HEK293 (cell line): Measurements from ENCODE around the gene PCAT6.

Experiments used
- CTCF ChIA-PET: fragments of 350-600 bp; formaldehyde crosslinking; extraction: SDS; loops from one replicate; lab custom pipeline; 2021; ENCODE audit warnings: antibody characterized with exemption; lab: Yijun Ruan, JAX
- POLR2A ChIA-PET: fragments of 300-600 bp; formaldehyde crosslinking; extraction: SDS; loops from one replicate; lab custom pipeline; 2020; ENCODE audit warnings: antibody characterized with exemption, inconsistent platforms; lab: Yijun Ruan, JAX
- H3K27ac ChIP-seq: fragments of 200-500 bp; sonication (Bioruptor generic); 2 replicates; pipeline ENCODE4 v1.5.1; 2014; ENCODE audit warnings: low read depth, low read length, control low read depth, inconsistent platforms; ENCODE audit errors: extremely low read depth
- H3K36me3 ChIP-seq, 2 experiments: fragments of 200-500 bp in 1 of 2; sonication (Bioruptor generic) in 1 of 2; 1 replicate in 1 of 2; 2 replicates in 1 of 2; pipeline ENCODE4 v1.5.1; 2014 to 2017; ENCODE audit warnings: inconsistent platforms in 2 of 2, low read length in 2 of 2; ENCODE audit not compliant: control insufficient read depth in 2 of 2, insufficient read depth in 1 of 2
- H3K4me1 ChIP-seq: fragments of 200-500 bp; sonication (Bioruptor generic); 2 replicates; pipeline ENCODE4 v1.5.1; 2014; ENCODE audit warnings: mild to moderate bottlenecking, low read length, inconsistent platforms; ENCODE audit not compliant: control insufficient read depth, insufficient read depth
- H3K4me3 ChIP-seq: 2 replicates; pipeline ENCODE4 v1.5.1; 2011; ENCODE audit warnings: low read depth, mild to moderate bottlenecking, control low read depth, low read length, moderate library complexity
- H3K9me3 ChIP-seq: fragments of 200-500 bp; sonication (Bioruptor generic); 2 replicates; pipeline ENCODE4 v1.5.1; 2014; ENCODE audit warnings: low read depth, low read length, inconsistent platforms; ENCODE audit not compliant: control insufficient read depth, insufficient read depth
- OSR2 ChIP-seq: fragments of 450-650 bp; formaldehyde crosslinking; IDR thresholded peaks from 2 replicates; pipeline ENCODE4 v1.5.1; 2016; ENCODE audit warnings: missing biosample characterization, missing genetic modification characterization
- SP3 ChIP-seq: fragments of 450-650 bp; formaldehyde crosslinking; IDR thresholded peaks from 2 replicates; pipeline ENCODE4 v1.5.1; 2016; ENCODE audit warnings: missing biosample characterization, missing genetic modification characterization
- YY1 ChIP-seq: fragments of 450-650 bp; formaldehyde crosslinking; IDR thresholded peaks from 2 replicates; pipeline ENCODE4 v1.5.1; 2018; ENCODE audit warnings: missing biosample characterization, missing genetic modification characterization
- YY2 ChIP-seq: fragments of 450-650 bp; formaldehyde crosslinking; IDR thresholded peaks from 2 replicates; pipeline ENCODE4 v1.5.1; 2016; ENCODE audit warnings: missing biosample characterization, missing genetic modification characterization
- ZBTB20 ChIP-seq: fragments of 450-650 bp; formaldehyde crosslinking; IDR thresholded peaks from 2 replicates; pipeline ENCODE4 v1.5.1; 2016; ENCODE audit warnings: missing biosample characterization, missing genetic modification characterization
- ZBTB7A ChIP-seq: fragments of 450-650 bp; formaldehyde crosslinking; IDR thresholded peaks from 2 replicates; pipeline ENCODE4 v1.5.1; 2016; ENCODE audit warnings: low read depth, missing biosample characterization, missing genetic modification characterization
- ZBTB8A ChIP-seq: fragments of 450-650 bp; formaldehyde crosslinking; IDR thresholded peaks from 2 replicates; pipeline ENCODE4 v1.5.1; 2016; ENCODE audit warnings: missing biosample characterization, missing genetic modification characterization
- ZNF121 ChIP-seq: fragments of 450-650 bp; formaldehyde crosslinking; IDR thresholded peaks from 2 replicates; pipeline ENCODE4 v1.5.1; 2016; ENCODE audit warnings: missing biosample characterization, missing genetic modification characterization
- ZNF202 ChIP-seq: fragments of 450-650 bp; formaldehyde crosslinking; IDR thresholded peaks from 2 replicates; pipeline ENCODE4 v1.5.1; 2016; ENCODE audit warnings: missing biosample characterization, missing genetic modification characterization, borderline replicate concordance
- ZNF221 ChIP-seq: fragments of 450-650 bp; formaldehyde crosslinking; IDR thresholded peaks from 2 replicates; pipeline ENCODE4 v1.5.1; 2017; ENCODE audit warnings: missing biosample characterization, missing genetic modification characterization, borderline replicate concordance
- ZNF266 ChIP-seq: fragments of 450-650 bp; formaldehyde crosslinking; IDR thresholded peaks from 2 replicates; pipeline ENCODE4 v1.5.1; 2016; ENCODE audit warnings: missing biosample characterization, missing genetic modification characterization, low read depth
- ZNF391 ChIP-seq: fragments of 450-650 bp; formaldehyde crosslinking; IDR thresholded peaks from 2 replicates; pipeline ENCODE4 v1.5.1; 2016; ENCODE audit warnings: low read depth, missing biosample characterization, missing genetic modification characterization, borderline replicate concordance
- ZNF433 ChIP-seq: fragments of 450-650 bp; formaldehyde crosslinking; IDR thresholded peaks from 2 replicates; pipeline ENCODE4 v1.5.1; 2016; ENCODE audit warnings: missing biosample characterization, missing genetic modification characterization, low read depth
- ZNF529 ChIP-seq: fragments of 450-650 bp; formaldehyde crosslinking; IDR thresholded peaks from 2 replicates; pipeline ENCODE4 v1.5.1; 2017; ENCODE audit warnings: missing genetic modification characterization, missing biosample characterization; ENCODE audit not compliant: insufficient replicate concordance
- ZNF600 ChIP-seq: fragments of 450-650 bp; formaldehyde crosslinking; IDR thresholded peaks from 2 replicates; pipeline ENCODE4 v1.5.1; 2016; ENCODE audit warnings: missing biosample characterization, missing genetic modification characterization
- ZNF837 ChIP-seq: fragments of 450-650 bp; formaldehyde crosslinking; IDR thresholded peaks from 2 replicates; pipeline ENCODE4 v1.5.1; 2016; ENCODE audit warnings: missing biosample characterization, missing genetic modification characterization
- TF ChIP-seq, protein P1 (sequence below): fragments of 450-650 bp; formaldehyde crosslinking; IDR thresholded peaks from 2 replicates; pipeline ENCODE4 v1.5.1; 2016; ENCODE audit warnings: missing biosample characterization, missing genetic modification characterization, low read depth
- TF ChIP-seq, protein P2 (sequence below): fragments of 450-650 bp; formaldehyde crosslinking; IDR thresholded peaks from 2 replicates; pipeline ENCODE4 v1.5.1; 2016; ENCODE audit warnings: missing biosample characterization, missing genetic modification characterization
- TF ChIP-seq, protein P3 (sequence below): fragments of 450-650 bp; formaldehyde crosslinking; IDR thresholded peaks from 2 replicates; pipeline ENCODE4 v1.5.1; 2017; ENCODE audit warnings: missing biosample characterization, missing genetic modification characterization
- TF ChIP-seq, protein P4 (sequence below): fragments of 450-650 bp; formaldehyde crosslinking; IDR thresholded peaks from 2 replicates; pipeline ENCODE4 v1.5.1; 2016; ENCODE audit warnings: missing biosample characterization, missing genetic modification characterization

The PCAT6 gene

DNA sequence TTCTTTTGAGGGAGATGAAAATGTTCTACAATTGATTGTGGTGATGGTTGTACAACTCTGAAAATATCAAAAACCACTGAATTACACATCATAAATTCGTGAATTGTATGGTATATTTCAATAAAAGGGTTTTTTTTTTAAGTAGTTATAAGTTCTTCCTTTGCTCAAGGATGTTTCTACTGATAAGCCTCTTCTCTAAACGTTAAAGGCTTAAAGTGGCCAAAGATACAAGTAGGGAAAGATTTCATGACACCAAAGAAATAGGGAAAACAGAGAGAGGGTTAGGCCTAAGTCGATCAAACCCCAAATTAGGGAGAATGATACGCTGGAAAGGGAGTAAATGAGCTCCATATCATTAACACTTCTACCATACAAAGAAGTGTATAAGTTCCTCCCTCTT lies 6.6 kb upstream of the PCAT6 start:
- Histone ChIP-seq H3K4me3 (no peak overlapping the region), H3K36me3 (no peaks in the 10 kb centered on the region; a peak in 1 of 3 replicates), H3K4me1 (peaks cover 7% of the 10 kb centered on the region; the same call in 1 of the 2 replicates), H3K27ac (no peak overlapping the region), H3K9me3 (no peaks in the 10 kb centered on the region)
- CTCF ChIA-PET: no interaction called here
- POLR2A ChIA-PET: no interaction called here
- TF ChIP-seq ZNF202 (tag by site-specific recombination) (no peak), ZNF266 (tag by site-specific recombination) (no peak), OSR2 (tag by site-specific recombination) (no peak)
- TF ChIP-seq, protein P1, sequence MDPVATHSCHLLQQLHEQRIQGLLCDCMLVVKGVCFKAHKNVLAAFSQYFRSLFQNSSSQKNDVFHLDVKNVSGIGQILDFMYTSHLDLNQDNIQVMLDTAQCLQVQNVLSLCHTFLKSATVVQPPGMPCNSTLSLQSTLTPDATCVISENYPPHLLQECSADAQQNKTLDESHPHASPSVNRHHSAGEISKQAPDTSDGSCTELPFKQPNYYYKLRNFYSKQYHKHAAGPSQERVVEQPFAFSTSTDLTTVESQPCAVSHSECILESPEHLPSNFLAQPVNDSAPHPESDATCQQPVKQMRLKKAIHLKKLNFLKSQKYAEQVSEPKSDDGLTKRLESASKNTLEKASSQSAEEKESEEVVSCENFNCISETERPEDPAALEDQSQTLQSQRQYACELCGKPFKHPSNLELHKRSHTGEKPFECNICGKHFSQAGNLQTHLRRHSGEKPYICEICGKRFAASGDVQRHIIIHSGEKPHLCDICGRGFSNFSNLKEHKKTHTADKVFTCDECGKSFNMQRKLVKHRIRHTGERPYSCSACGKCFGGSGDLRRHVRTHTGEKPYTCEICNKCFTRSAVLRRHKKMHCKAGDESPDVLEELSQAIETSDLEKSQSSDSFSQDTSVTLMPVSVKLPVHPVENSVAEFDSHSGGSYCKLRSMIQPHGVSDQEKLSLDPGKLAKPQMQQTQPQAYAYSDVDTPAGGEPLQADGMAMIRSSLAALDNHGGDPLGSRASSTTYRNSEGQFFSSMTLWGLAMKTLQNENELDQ (tag by site-specific recombination): no peak
- TF ChIP-seq, protein P2, sequence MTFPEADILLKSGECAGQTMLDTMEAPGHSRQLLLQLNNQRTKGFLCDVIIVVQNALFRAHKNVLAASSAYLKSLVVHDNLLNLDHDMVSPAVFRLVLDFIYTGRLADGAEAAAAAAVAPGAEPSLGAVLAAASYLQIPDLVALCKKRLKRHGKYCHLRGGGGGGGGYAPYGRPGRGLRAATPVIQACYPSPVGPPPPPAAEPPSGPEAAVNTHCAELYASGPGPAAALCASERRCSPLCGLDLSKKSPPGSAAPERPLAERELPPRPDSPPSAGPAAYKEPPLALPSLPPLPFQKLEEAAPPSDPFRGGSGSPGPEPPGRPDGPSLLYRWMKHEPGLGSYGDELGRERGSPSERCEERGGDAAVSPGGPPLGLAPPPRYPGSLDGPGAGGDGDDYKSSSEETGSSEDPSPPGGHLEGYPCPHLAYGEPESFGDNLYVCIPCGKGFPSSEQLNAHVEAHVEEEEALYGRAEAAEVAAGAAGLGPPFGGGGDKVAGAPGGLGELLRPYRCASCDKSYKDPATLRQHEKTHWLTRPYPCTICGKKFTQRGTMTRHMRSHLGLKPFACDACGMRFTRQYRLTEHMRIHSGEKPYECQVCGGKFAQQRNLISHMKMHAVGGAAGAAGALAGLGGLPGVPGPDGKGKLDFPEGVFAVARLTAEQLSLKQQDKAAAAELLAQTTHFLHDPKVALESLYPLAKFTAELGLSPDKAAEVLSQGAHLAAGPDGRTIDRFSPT (tag by site-specific recombination): no peak

DNA sequence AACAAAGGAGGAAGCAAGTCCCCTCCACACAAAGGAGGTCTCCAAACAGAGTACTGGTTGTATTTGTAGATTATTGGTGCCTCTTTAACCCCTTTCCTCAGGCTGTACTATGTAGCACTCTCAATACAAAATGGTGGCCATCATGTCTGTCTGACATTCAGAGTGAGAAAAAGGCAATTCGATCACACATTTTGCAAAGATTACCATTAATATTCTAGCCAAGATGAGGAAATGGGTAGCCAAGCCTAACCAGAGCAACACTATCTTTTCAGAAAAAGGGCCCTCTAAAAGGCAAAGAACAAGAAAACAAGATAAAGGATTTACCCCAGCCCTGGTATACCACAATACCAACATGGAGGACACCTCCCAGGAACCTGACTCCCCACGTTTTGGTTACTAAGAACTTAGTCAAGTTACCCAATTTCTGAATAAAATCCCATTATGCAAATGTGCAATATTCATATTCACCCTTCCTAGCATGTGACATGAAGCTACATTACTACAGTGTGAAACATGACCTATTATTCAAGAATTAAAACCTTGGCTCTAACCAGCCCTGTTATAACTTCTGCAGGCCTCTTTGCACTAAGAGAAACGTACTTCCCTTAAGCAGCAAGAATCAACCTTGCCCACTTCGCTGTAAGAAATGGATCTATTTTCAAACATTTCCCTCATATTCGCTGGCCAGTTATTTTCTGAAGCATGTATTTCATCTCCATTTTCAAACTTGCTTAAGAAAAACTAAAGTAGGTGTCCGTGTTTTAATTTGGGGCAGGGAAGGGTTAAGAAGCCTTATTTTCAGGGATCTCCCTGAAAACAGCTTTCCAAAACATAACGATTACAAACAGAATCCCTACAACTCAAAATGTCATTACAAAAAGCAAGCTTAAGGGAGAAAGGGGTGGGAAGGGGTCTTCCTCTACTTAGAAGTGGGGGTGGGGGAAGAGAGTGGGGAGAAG lies 4.6 kb upstream of the PCAT6 start:
- TF ChIP-seq ZBTB20: peak; percentile 65
- peak; percentile 71 for TF ChIP-seq YY2 (tag by site-specific recombination)
- TF ChIP-seq YY1 (tag by site-specific recombination): peak; percentile 70
- TF ChIP-seq, protein P3, sequence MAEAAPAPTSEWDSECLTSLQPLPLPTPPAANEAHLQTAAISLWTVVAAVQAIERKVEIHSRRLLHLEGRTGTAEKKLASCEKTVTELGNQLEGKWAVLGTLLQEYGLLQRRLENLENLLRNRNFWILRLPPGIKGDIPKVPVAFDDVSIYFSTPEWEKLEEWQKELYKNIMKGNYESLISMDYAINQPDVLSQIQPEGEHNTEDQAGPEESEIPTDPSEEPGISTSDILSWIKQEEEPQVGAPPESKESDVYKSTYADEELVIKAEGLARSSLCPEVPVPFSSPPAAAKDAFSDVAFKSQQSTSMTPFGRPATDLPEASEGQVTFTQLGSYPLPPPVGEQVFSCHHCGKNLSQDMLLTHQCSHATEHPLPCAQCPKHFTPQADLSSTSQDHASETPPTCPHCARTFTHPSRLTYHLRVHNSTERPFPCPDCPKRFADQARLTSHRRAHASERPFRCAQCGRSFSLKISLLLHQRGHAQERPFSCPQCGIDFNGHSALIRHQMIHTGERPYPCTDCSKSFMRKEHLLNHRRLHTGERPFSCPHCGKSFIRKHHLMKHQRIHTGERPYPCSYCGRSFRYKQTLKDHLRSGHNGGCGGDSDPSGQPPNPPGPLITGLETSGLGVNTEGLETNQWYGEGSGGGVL (tag by site-specific recombination): peak; percentile 65
- no peak for TF ChIP-seq ZBTB8A (tag by site-specific recombination)
- TF ChIP-seq ZNF221 (tag by site-specific recombination): no peak
- ChIA-PET POLR2A (interaction anchor here (0.6 kb wide), 2 partner anchors 27 to 98 kb away, joined by 3 to 4 read pairs; no protein-coding TSS in a partner anchor), CTCF (no interaction called here)

DNA sequence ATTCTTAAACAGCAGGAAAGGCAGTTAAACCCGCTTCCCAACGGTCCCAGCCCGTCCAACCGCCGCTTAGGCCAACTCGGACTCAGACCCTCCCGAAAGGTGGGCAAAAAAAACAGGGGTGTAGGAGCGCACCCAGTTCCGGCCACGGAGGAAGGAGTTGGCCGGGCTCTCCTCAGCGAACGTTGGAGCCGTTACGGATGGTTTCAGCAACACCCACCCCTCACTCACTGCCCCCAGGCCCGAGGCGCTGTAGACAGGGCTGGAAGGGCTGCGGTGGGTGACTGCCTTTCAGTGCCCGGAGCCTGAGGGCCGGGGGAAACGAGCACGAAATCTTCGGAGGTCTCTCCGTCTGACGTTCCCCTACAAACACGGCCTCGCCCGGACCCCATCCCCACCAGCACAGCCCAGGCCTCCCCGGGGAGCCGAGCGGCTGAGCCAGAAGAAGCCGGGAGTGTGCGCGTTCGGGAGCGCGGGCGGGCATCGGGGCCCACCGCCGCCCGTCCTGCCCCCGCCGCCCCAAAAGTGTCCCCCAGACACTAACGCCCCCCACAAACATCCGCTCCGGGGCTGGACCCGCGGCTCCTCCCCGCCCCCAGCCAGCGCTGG lies 3.8 kb upstream of the PCAT6 start:
- POLR2A ChIA-PET: interaction anchor here (0.6 kb wide), 2 partner anchors 26 to 99 kb away, joined by 3 to 4 read pairs; no protein-coding TSS in a partner anchor
- TF ChIP-seq SP3 (tag by site-specific recombination): no peak
- TF ChIP-seq ZNF391 (tag by site-specific recombination): no peak; the same call in 1 of the 2 replicates
- TF ChIP-seq ZNF837 (tag by site-specific recombination): no peak
- TF ChIP-seq, protein P4, sequence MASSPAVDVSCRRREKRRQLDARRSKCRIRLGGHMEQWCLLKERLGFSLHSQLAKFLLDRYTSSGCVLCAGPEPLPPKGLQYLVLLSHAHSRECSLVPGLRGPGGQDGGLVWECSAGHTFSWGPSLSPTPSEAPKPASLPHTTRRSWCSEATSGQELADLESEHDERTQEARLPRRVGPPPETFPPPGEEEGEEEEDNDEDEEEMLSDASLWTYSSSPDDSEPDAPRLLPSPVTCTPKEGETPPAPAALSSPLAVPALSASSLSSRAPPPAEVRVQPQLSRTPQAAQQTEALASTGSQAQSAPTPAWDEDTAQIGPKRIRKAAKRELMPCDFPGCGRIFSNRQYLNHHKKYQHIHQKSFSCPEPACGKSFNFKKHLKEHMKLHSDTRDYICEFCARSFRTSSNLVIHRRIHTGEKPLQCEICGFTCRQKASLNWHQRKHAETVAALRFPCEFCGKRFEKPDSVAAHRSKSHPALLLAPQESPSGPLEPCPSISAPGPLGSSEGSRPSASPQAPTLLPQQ (tag by site-specific recombination): peak; percentile 81
- TF ChIP-seq ZNF600: peak; percentile 90; the same call in 1 of the 2 replicates
- no peak for TF ChIP-seq ZBTB7A (tag by site-specific recombination)
- TF ChIP-seq ZNF221 (tag by site-specific recombination): no peak
- no peak for TF ChIP-seq ZNF529 (tag by site-specific recombination)
- TF ChIP-seq ZNF121: no peak
- TF ChIP-seq ZNF433 (tag by site-specific recombination): no peak

More for the DNA sequence above, 4.6 kb upstream of the PCAT6 start:
- Histone ChIP-seq H3K9me3 (no peaks in the 10 kb centered on the region), H3K4me1 (peaks cover 7% of the 10 kb centered on the region; the same call in 1 of the 2 replicates), H3K27ac (peak overlapping the region; percentile 68; the same call in 1 of the 2 replicates), H3K36me3 (no peaks in the 10 kb centered on the region), H3K4me3 (peak overlapping the region; percentile 93)

More for the DNA sequence above, 3.8 kb upstream of the PCAT6 start:
- peak overlapping the region; percentile 68; the same call in 1 of the 2 replicates for H3K27ac ChIP-seq
- H3K9me3 ChIP-seq: no peaks in the 10 kb centered on the region
- peak overlapping the region; percentile 93 for H3K4me3 ChIP-seq
- CTCF ChIA-PET: no interaction called here
- H3K4me1 ChIP-seq: peaks cover 7% of the 10 kb centered on the region; the same call in 1 of the 2 replicates
- no peaks in the 10 kb centered on the region for H3K36me3 ChIP-seq
